Spleen (tissue), 11 donors: ENCODE measurements around the gene ALK. TPM values are rescaled to one million over a fixed set of nuclear protein-coding genes. Genes with fewer than 3 reads are reported as not detected.

Source experiments
- DNase-seq: peaks from one replicate; pipeline ENCODE4 v3.0.0-alpha.2; 2020
- H3K27ac ChIP-seq, 8 donors: fragments of 200-600 bp; sonication (generic) in 7 of 8; 1 replicate in 4 of 8; 2 replicates in 4 of 8; pipeline versions ENCODE4 v1.5.0 to v1.8.0; 2016 to 2021; ENCODE audit warnings: inconsistent platforms in 4 of 8, mild to moderate bottlenecking in 4 of 8, moderate library complexity in 1 of 8
- H3K27me3 ChIP-seq, 7 donors: fragments of 200-600 bp; sonication (generic) in 6 of 7; replicated peaks in 1 of 7; 1 replicate in 4 of 7; 2 replicates in 3 of 7; pipeline versions ENCODE4 v1.5.0 to v1.8.0; 2016 to 2021; ENCODE audit warnings: inconsistent platforms in 3 of 7, mild to moderate bottlenecking in 1 of 7
- H3K36me3 ChIP-seq, 6 donors: fragments of 200-600 bp; sonication (generic) in 5 of 6; 1 replicate in 4 of 6; 2 replicates in 2 of 6; pipeline versions ENCODE4 v1.5.0 to v1.8.0; 2016 to 2021; ENCODE audit warnings: inconsistent platforms in 2 of 6
- H3K4me1 ChIP-seq, 6 donors: fragments of 200-600 bp; sonication (generic) in 5 of 6; 1 replicate in 3 of 6; 2 replicates in 3 of 6; pipeline versions ENCODE4 v1.5.0 to v1.8.0; 2016 to 2021; ENCODE audit warnings: inconsistent platforms in 3 of 6
- H3K4me3 ChIP-seq, 8 donors: fragments of 200-600 bp; sonication (generic) in 7 of 8; 1 replicate in 4 of 8; 2 replicates in 4 of 8; pipeline versions ENCODE4 v1.5.0 to v1.8.0; 2016 to 2021; ENCODE audit warnings: inconsistent platforms in 4 of 8, mild to moderate bottlenecking in 4 of 8, moderate library complexity in 2 of 8
- H3K9me3 ChIP-seq, 8 donors: fragments of 200-600 bp; sonication (generic) in 7 of 8; 1 replicate in 4 of 8; 2 replicates in 4 of 8; pipeline versions ENCODE4 v1.5.0 to v1.8.0; 2016 to 2021; ENCODE audit warnings: inconsistent platforms in 4 of 8
- POLR2A ChIP-seq, 3 donors: fragments of 450-650 bp; IDR thresholded peaks; one replicate each; pipeline ENCODE4 v1.5.1; 2017; ENCODE audit warnings: antibody characterized with exemption in 3 of 3, mild to moderate bottlenecking in 1 of 3
- POLR2AphosphoS5 ChIP-seq, 3 donors: sonication (generic); formaldehyde crosslinking; IDR thresholded peaks; one replicate each; pipeline ENCODE4 v1.5.1; 2017; ENCODE audit warnings: antibody characterized with exemption in 3 of 3
- WGBS, 5 donors: extraction: QIAGEN DNeasy Blood & Tissue Kit in 3 of 5; methylation state at CpG; one replicate each; pipeline versions ENCODE4 v1.1.5 to v1.1.7; 2013 to 2018; 5-methylcytosine and 5-hydroxymethylcytosine counted together
- intact Hi-C: fragments of 100-400 bp; cut with DNase I; formaldehyde crosslinking; loops from one replicate; pipeline ENCODE4 v1.15.0; 2023; ENCODE audit warnings: low total_unique reads
- polyA plus RNA-seq, 3 donors: library from polyadenylated mRNA; stranded (reverse); fragments of 200-250 nt; gene quantifications; one replicate each; pipeline ENCODE4 v1.2.1, GENCODE V29; 2013
- total RNA-seq, 7 donors: library from RNA; depleted of rRNA in 3 of 7; stranded (reverse); fragments of >200 nt in 3 of 7; fragmentation: NEBNext Ultra II Directional in 4 of 7; extraction: Animal tissue kit (Norgen Biotek cat#: 25700) in 4 of 7; gene quantifications; one replicate each; pipeline versions ENCODE4 v1.1.0 to v1.2.1, GENCODE V29; 2016 to 2021
- TF ChIP-seq, protein P1 (sequence below), 11 experiments: fragments of 200-600 bp in 7 of 11; fragments of 450-650 bp in 4 of 11; sonication (generic) in 4 of 11; IDR thresholded peaks in 8 of 11; conservative IDR thresholded peaks in 3 of 11; 1 replicate in 7 of 11; 2 replicates in 4 of 11; pipeline versions ENCODE4 v1.4.0 to v1.8.0; 2016 to 2021; ENCODE audit warnings: antibody characterized with exemption in 11 of 11, inconsistent platforms in 4 of 11, mild to moderate bottlenecking in 1 of 11
- donor health status: healthy with polysubstance abuse.
- donor health status: DM: no; HTN: no; CAD: no; lungs with moderate emphysema.
- donor health status: DM: no; HTN: no; CAD: no.
- donor health status: Bipolar disorder and iron deficiency.
- donor health status: healthy.
- donor health status: DM: no; HTN: no; CAD: no.
- donor health status: DM: yes; HTN: yes; CAD: no.

The ALK gene
- total and polyA plus RNA-seq, 10 donors = 0.03 to 0.28 (median 0.06) TPM; not detected in 7

DNA sequence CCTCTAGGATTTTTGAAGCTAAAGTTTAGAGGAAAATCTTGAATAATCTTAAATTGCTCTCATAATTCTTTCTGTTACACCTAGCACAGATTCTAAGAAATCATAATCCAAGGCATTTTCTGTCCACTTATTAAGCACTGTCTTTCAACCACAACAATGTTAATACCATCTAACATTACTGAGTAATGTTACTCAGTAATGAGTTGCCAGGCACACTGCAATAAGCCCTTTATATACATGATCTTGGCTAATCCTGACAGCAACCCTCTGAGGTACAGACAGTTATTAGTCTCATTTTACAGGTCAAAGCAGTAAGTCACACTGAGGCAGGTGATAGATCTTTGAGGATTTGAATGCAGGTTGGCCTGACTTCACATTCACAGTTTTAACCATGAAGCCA, 291.9 kb downstream of the ALK start:
- H3K4me1 ChIP-seq = no peaks in the 10 kb centered on the region
- H3K9me3 ChIP-seq = no peaks in the 10 kb centered on the region
- intact Hi-C loops = no loop called here
- TF ChIP-seq POLR2A (IDR thresholded peaks at IDR 0.05) = no peak
- no peak for TF ChIP-seq POLR2AphosphoS5 (IDR thresholded peaks at IDR 0.05)
- TF ChIP-seq, protein P1, sequence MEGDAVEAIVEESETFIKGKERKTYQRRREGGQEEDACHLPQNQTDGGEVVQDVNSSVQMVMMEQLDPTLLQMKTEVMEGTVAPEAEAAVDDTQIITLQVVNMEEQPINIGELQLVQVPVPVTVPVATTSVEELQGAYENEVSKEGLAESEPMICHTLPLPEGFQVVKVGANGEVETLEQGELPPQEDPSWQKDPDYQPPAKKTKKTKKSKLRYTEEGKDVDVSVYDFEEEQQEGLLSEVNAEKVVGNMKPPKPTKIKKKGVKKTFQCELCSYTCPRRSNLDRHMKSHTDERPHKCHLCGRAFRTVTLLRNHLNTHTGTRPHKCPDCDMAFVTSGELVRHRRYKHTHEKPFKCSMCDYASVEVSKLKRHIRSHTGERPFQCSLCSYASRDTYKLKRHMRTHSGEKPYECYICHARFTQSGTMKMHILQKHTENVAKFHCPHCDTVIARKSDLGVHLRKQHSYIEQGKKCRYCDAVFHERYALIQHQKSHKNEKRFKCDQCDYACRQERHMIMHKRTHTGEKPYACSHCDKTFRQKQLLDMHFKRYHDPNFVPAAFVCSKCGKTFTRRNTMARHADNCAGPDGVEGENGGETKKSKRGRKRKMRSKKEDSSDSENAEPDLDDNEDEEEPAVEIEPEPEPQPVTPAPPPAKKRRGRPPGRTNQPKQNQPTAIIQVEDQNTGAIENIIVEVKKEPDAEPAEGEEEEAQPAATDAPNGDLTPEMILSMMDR (IDR thresholded peaks at IDR 0.05 in 8 of 11, conservative IDR thresholded peaks at IDR 0.05 in 3 of 11) = no peak
- H3K36me3 ChIP-seq = no peaks in the 10 kb centered on the region
- no peak for DNase-seq
- H3K27ac ChIP-seq = no peak overlapping the region
- H3K4me3 ChIP-seq = no peak overlapping the region
- peaks cover 0 to 6% (median 0%) of the 10 kb centered on the region in 7 donors for H3K27me3 ChIP-seq

DNA sequence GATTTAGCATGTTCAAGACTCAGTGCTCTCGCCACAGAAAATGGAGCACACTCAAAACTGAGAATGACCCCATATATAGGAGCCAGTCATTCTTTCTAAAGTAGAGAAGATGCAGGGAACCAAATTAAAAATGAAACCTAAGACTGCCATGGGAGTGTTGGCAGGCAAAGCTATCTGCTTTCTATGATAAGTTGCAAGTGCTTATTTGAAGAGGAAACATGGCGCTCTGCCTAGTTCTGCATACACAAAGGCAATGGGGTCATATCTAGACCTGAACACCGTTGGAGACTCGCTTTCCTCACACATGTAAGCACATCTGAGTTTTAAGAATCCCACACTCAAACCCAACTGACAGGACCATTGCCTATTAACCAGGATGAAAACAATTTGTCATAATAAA, 292.5 kb downstream of the ALK start:
- WGBS, 5 donors = 60 to 76% (median 67%) methylated on average over 4 of the region's 4 CpGs

DNA sequence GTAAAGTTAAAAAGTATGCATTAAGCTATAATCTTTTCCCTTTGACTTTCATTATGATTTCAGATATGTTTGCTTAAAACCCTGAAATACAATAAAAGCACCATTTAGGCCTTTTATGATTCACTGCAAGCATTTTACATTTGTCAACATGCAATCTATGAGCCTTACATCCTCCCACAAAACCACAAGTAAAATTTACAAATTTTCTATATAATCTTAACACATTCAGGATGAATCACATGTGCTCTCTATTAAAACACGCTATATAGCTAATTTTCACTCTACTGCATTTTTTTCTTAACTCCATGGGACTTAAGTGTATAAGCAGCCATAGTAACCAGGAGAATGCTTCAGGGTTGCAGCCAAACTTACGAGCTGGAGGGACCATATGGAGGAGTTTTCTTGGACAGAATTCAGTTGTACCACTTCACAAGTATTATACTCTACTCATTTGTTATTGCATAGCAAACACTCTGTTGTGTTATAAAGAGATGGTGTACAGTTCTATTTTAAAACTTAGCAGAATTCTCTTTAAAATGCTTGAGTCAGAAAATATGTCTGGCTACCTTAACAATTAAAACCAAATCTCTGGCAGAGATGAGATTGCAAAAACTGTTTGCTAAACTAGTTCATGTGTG, 293.2 kb downstream of the ALK start:
- WGBS, 5 donors = 54 to 65% (median 56%) methylated on average over 2 of the region's 2 CpGs
- DNase-seq = no peak
- no peak overlapping the region for H3K27ac ChIP-seq
- H3K27me3 ChIP-seq = peaks cover 0 to 6% (median 0%) of the 10 kb centered on the region in 7 donors
- no peaks in the 10 kb centered on the region for H3K4me1 ChIP-seq
- no peak for TF ChIP-seq POLR2A (IDR thresholded peaks at IDR 0.05)
- TF ChIP-seq POLR2AphosphoS5 (IDR thresholded peaks at IDR 0.05) = no peak
- intact Hi-C loops = no loop called here
- no peaks in the 10 kb centered on the region for H3K36me3 ChIP-seq
- no peak overlapping the region for H3K4me3 ChIP-seq
- H3K9me3 ChIP-seq = no peaks in the 10 kb centered on the region

More for the DNA sequence above, 292.5 kb downstream of the ALK start:
- H3K27ac ChIP-seq = no peak overlapping the region
- no peak for DNase-seq
- TF ChIP-seq POLR2A (IDR thresholded peaks at IDR 0.05) (no peak), POLR2AphosphoS5 (IDR thresholded peaks at IDR 0.05) (no peak)
- TF ChIP-seq, protein P1 (IDR thresholded peaks at IDR 0.05 in 8 of 11, conservative IDR thresholded peaks at IDR 0.05 in 3 of 11) = no peak
- peaks cover 0 to 6% (median 0%) of the 10 kb centered on the region in 7 donors for H3K27me3 ChIP-seq
- no peaks in the 10 kb centered on the region for H3K36me3 ChIP-seq
- H3K4me1 ChIP-seq = no peaks in the 10 kb centered on the region
- no peak overlapping the region for H3K4me3 ChIP-seq
- intact Hi-C loops = no loop called here
- no peaks in the 10 kb centered on the region for H3K9me3 ChIP-seq

DNA sequence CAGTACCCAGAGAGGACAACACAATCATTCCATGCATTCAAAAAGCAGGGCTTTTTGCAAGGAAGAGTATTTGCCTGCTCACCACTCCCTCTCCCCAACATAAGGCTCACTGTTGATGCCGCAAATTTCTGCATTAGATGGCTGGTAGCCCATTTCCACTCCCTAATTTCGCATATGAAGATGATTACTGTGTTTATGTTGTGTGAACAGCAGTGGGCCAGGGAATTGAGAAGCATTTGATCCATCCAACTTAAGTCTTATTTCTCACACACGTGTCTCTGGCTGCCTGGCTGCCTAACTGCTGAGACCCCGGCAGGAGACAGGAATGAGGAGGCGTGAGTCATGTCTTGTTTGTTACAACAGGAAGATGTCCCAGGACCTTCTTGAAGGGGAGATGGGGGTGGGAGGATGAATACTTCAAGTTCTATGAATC, 294.1 kb downstream of the ALK start:
- no peak for DNase-seq
- 50 to 74% (median 70%) methylated on average over 5 of the region's 5 CpGs for WGBS, 5 donors
- no peaks in the 10 kb centered on the region for H3K36me3 ChIP-seq
- TF ChIP-seq, protein P1 (IDR thresholded peaks at IDR 0.05 in 8 of 11, conservative IDR thresholded peaks at IDR 0.05 in 3 of 11) = no peak
- TF ChIP-seq POLR2A (IDR thresholded peaks at IDR 0.05) = no peak
- no peak for TF ChIP-seq POLR2AphosphoS5 (IDR thresholded peaks at IDR 0.05)
- no peak overlapping the region for H3K27ac ChIP-seq
- H3K27me3 ChIP-seq = peaks cover 0 to 6% (median 0%) of the 10 kb centered on the region in 7 donors
- no peak overlapping the region for H3K4me3 ChIP-seq
- H3K4me1 ChIP-seq = no peaks in the 10 kb centered on the region
- intact Hi-C loops = no loop called here
- no peaks in the 10 kb centered on the region for H3K9me3 ChIP-seq
